Hepatocyte (in vitro differentiated cells): ENCODE results near the gene YRDC. TPM values are rescaled to one million over a fixed set of nuclear protein-coding genes. Genes with fewer than 3 reads are reported as not detected.
A peak's percentile ranks its signal among the peaks of the same experiment; 100 is the strongest.

Source experiments
- DNase-seq: peaks from one replicate; pipeline ENCODE4 v3.0.0-alpha.2; 2016; ENCODE audit warnings: low spot score
- H2AFZ ChIP-seq: fragments of 200-600 bp; sonication (generic); 2 replicates; pipeline ENCODE4 v1.6.0; 2016; ENCODE audit warnings: antibody characterized with exemption, mild to moderate bottlenecking
- H3K27ac ChIP-seq: fragments of 200-600 bp; sonication (generic); 2 replicates; pipeline ENCODE4 v1.5.1; 2016; ENCODE audit warnings: mild to moderate bottlenecking
- H3K27me3 ChIP-seq: fragments of 200-600 bp; sonication (generic); 2 replicates; pipeline ENCODE4 v1.6.1; 2016
- H3K36me3 ChIP-seq: fragments of 200-600 bp; sonication (generic); replicated peaks from 2 replicates; pipeline ENCODE4 v1.5.1; 2016; ENCODE audit warnings: low read depth; ENCODE audit not compliant: insufficient read depth
- H3K4me1 ChIP-seq: fragments of 200-600 bp; sonication (generic); 2 replicates; pipeline ENCODE4 v1.5.1; 2016; ENCODE audit warnings: mild to moderate bottlenecking, moderate library complexity; ENCODE audit not compliant: insufficient read depth
- H3K4me2 ChIP-seq: fragments of 200-600 bp; sonication (generic); 2 replicates; pipeline ENCODE4 v1.6.0; 2016
- H3K4me3 ChIP-seq: fragments of 200-600 bp; sonication (generic); 2 replicates; pipeline ENCODE4 v1.5.1; 2016; ENCODE audit warnings: mild to moderate bottlenecking
- H3K79me2 ChIP-seq: fragments of 200-600 bp; sonication (generic); 2 replicates; pipeline ENCODE4 v1.6.0; 2017; ENCODE audit warnings: mild to moderate bottlenecking
- H3K9me2 ChIP-seq: fragments of 200-600 bp; sonication (generic); replicated peaks from 2 replicates; pipeline ENCODE4 v1.6.0; 2017; ENCODE audit warnings: mild to moderate bottlenecking; ENCODE audit not compliant: insufficient read depth
- H3K9me3 ChIP-seq: fragments of 200-600 bp; sonication (generic); 2 replicates; pipeline ENCODE4 v1.5.1; 2016; ENCODE audit warnings: low read depth, mild to moderate bottlenecking
- H4K20me1 ChIP-seq: fragments of 200-600 bp; sonication (generic); 2 replicates; pipeline ENCODE4 v1.6.0; 2016; ENCODE audit warnings: mild to moderate bottlenecking; ENCODE audit not compliant: insufficient read depth, poor library complexity, severe bottlenecking
- EZH2 ChIP-seq: fragments of 200-600 bp; sonication (generic); IDR thresholded peaks from 2 replicates; pipeline ENCODE4 v1.6.1; 2016; ENCODE audit warnings: antibody characterized with exemption, mild to moderate bottlenecking, borderline replicate concordance
- EZH2phosphoT487 ChIP-seq: fragments of 200-600 bp; sonication (generic); IDR thresholded peaks from one replicate; pipeline ENCODE4 v1.6.1; 2018; ENCODE audit warnings: antibody characterized with exemption, mild to moderate bottlenecking, low read depth, moderate library complexity; ENCODE audit not compliant: unreplicated experiment, severe bottlenecking
- WGBS: methylation state at CpG from one replicate; pipeline ENCODE4 v1.1.6; 2016; ENCODE audit warnings: low lambda C conversion rate; ENCODE audit errors: missing lambda C conversion rate; 5-methylcytosine and 5-hydroxymethylcytosine counted together
- polyA plus RNA-seq: library from polyadenylated mRNA; unstranded; fragments of >200 nt; fragmentation: Nextera tagmentation; extraction: Ambion mirVana; gene quantifications from 2 replicates; pipeline ENCODE4 v1.2.1, GENCODE V29; 2016
- total RNA-seq: library from RNA; depleted of rRNA; stranded (reverse); fragments of >200 nt; gene quantifications from 2 replicates; pipeline ENCODE4 v1.2.3, GENCODE V29; 2014
- TF ChIP-seq, protein P1 (sequence below): fragments of 200-600 bp; sonication (generic); IDR thresholded peaks from 2 replicates; pipeline ENCODE4 v1.5.1; 2016; ENCODE audit warnings: antibody characterized with exemption, mild to moderate bottlenecking; ENCODE audit not compliant: poor library complexity

The YRDC gene, protein sequence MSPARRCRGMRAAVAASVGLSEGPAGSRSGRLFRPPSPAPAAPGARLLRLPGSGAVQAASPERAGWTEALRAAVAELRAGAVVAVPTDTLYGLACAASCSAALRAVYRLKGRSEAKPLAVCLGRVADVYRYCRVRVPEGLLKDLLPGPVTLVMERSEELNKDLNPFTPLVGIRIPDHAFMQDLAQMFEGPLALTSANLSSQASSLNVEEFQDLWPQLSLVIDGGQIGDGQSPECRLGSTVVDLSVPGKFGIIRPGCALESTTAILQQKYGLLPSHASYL
- total RNA-seq (24.1 and 26.5 TPM in 2 replicates), polyA plus RNA-seq (33.8 and 37.4 TPM in 2 replicates)

- Histone ChIP-seq H3K79me2 (peaks cover 32% of the 10 kb centered on the region), H4K20me1 (peaks cover 17% of the 10 kb centered on the region), H3K4me2 (peak within 1 kb of the TSS; percentile 97), H3K27ac (peak within 1 kb of the TSS; percentile 96), H3K4me3 (peak within 1 kb of the TSS; percentile 54), H3K4me1 (peaks cover 15% of the 10 kb centered on the region), H3K36me3 (no peaks in the 10 kb centered on the region), H3K9me3 (no peaks in the 10 kb centered on the region), H3K9me2 (no peaks in the 10 kb centered on the region), H3K27me3 (no peaks in the 10 kb centered on the region), H2AFZ (peak within 1 kb of the TSS; percentile 41)
- WGBS, result under 1% methylated on average over 69 of the region's 95 CpGs
- TF ChIP-seq, protein P1, sequence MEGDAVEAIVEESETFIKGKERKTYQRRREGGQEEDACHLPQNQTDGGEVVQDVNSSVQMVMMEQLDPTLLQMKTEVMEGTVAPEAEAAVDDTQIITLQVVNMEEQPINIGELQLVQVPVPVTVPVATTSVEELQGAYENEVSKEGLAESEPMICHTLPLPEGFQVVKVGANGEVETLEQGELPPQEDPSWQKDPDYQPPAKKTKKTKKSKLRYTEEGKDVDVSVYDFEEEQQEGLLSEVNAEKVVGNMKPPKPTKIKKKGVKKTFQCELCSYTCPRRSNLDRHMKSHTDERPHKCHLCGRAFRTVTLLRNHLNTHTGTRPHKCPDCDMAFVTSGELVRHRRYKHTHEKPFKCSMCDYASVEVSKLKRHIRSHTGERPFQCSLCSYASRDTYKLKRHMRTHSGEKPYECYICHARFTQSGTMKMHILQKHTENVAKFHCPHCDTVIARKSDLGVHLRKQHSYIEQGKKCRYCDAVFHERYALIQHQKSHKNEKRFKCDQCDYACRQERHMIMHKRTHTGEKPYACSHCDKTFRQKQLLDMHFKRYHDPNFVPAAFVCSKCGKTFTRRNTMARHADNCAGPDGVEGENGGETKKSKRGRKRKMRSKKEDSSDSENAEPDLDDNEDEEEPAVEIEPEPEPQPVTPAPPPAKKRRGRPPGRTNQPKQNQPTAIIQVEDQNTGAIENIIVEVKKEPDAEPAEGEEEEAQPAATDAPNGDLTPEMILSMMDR, result no peak
- TF ChIP-seq EZH2phosphoT487, result no peak
- TF ChIP-seq EZH2, result no peak
- peak; percentile 97 for DNase-seq
Measured at GRCh38 chr1:37807555-37808368, at the start of gene YRDC, which contains the start of gene C1orf122. Gene YRDC (minus strand): TSS chr1:37808208. CDS start chr1:37808180, 28 bp downstream. Gene C1orf122 (plus strand): TSS chr1:37807790. CDS start chr1:37808405, 615 bp downstream.

GRCh38 chr1:37854406-37854805 is 46.4 kb upstream of the YRDC start:
- TF ChIP-seq, protein P1, result no peak
- TF ChIP-seq EZH2phosphoT487 (no peak), EZH2 (no peak)
- Histone ChIP-seq H3K4me2 (no peak overlapping the region), H3K79me2 (peaks cover 94% of the 10 kb centered on the region), H3K36me3 (no peaks in the 10 kb centered on the region), H3K4me1 (peaks cover 10% of the 10 kb centered on the region), H3K27me3 (no peaks in the 10 kb centered on the region), H3K4me3 (no peak overlapping the region), H4K20me1 (peaks cover 18% of the 10 kb centered on the region), H3K27ac (no peak overlapping the region), H2AFZ (no peak overlapping the region), H3K9me2 (no peaks in the 10 kb centered on the region), H3K9me3 (no peaks in the 10 kb centered on the region)
- DNase-seq, result no peak
- WGBS, result 94% methylated on average over 6 of the region's 6 CpGs

GRCh38 chr1:37853157-37853556 is 45.1 kb upstream of the YRDC start:
- no peak overlapping the region for H3K4me2 ChIP-seq
- H4K20me1 ChIP-seq, result peaks cover 12% of the 10 kb centered on the region
- no peaks in the 10 kb centered on the region for H3K27me3 ChIP-seq
- peaks cover 5% of the 10 kb centered on the region for H3K4me1 ChIP-seq
- no peaks in the 10 kb centered on the region for H3K9me2 ChIP-seq
- H3K4me3 ChIP-seq, result no peak overlapping the region
- peaks cover 96% of the 10 kb centered on the region for H3K79me2 ChIP-seq
- no peaks in the 10 kb centered on the region for H3K36me3 ChIP-seq
- H3K9me3 ChIP-seq, result no peaks in the 10 kb centered on the region
- DNase-seq, result no peak
- H2AFZ ChIP-seq, result no peak overlapping the region
- H3K27ac ChIP-seq, result no peak overlapping the region
- TF ChIP-seq EZH2phosphoT487, result no peak
- TF ChIP-seq, protein P1, result no peak
- no peak for TF ChIP-seq EZH2
